Measurements from ENCODE around the gene AUTS2.

The AUTS2 gene

DNA sequence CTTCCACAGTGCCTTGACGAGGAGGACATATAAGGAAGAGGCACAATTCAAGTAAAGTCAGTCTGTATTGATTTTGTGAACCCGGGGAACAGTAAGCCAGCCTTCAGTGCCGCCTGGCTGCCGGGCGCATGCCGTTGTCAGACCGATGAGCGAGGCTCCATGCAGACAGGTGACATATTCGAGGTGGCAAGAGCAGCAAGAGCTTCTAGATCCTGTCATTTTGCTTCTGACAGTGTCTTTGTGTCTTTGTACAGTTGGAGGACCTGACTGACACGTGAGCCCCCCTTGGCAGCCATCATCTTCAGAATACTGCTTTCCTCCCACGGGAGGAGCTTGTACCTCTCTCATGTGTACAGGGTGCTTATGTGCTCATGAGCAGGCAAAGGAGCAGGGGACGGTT is 1146.2 kb downstream of the AUTS2 start:
- DNase-seq, result no peak

DNA sequence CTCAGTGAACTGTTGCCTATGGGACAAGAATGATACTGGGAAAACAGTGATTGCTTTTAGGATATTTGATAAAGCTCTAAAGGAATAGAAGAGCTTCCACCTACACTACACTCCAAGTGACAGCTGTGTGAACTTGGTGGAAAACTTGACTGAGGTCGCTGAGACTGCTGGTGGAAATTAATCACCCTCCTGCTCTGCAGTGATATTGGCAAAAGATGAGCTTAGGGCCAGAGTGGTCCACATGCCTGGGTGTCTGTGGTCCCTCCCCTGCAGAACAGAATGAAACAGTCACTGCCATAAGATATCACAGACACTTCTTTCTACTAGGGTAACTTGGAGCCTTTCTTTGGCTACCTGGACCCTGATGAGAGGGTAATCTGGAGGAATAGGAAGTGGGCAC is 1151.6 kb downstream of the AUTS2 start:
- no peak for DNase-seq

DNA sequence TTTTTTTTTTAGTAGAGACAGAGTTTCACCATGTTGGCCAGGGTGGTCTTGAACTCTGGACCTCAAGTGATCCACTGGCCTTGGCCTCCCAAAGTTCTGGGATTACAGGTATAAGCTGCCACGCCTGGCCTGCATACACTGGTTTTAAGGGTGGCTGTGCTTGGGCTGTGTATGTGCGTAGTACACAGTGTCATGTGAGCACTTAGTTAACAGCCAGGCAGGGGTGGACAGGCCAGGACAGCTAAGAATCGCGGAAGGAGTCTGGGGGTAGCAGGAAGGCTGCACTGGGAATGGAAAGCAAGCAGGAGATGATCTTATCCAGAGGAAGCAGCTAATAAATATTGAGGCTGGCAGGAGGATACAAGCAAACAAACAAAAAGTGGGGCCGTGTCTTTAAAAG is 1153.6 kb downstream of the AUTS2 start:
- no peak for DNase-seq

DNA sequence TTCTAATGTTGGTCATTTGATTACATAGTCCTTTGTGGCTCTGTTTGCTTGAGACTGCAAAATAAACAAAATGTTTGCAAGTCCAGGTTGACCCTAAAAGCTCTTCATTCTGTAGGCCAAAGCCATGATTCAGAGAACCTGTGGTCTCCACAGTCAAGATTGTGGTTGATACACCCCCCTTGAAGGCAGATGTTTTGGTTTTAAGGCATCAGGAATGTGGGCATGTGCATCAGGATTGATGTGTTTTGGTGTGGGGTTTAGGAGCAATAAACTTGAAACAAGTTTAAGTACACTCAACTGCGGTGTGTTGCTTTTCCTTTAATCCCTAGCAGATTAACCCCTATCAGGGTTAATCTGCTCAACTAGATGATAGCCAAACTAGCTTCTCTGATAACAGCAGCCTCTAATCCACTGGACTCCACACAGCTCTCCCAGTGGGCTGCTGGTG is 1154.5 kb downstream of the AUTS2 start:
- DNase-seq, result no peak

DNA sequence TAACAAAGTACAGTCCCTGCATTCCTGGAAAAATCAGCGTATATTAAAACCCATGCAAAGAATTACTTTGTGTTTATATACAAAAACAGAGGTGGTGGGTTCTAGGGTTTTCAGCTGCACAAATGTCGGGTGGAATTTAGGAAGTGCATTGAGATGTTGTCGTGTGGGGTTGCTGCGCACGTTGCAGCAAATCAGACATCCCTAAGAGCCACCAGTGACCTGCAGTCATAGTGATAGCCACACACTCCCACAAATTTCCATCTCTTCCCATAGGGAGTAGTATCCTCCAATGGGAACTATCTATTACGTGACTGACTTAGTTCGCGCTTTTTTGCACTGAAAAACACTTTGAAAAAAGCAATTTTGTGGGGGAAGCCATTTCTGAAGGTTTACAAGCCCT is 1158.5 kb downstream of the AUTS2 start:
- DNase-seq, result no peak

DNA sequence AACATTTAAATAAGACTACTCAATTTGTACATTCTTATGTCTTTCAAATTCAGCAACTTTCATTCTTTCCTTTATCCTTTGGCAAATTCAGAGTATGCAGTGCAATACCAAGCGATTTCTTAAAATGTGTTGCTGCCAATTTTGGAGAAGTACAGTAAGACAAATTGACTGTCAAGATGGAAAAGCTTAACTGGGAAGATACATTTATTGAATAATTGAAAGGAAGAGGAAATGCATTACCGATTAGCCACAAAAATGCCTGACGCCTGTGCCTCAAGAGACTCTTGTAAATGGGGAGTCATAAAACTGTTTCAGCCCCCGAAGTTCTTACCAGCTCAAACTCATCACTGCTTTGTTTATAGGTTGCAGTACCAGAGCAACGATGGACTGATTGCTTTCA is 1160.4 kb downstream of the AUTS2 start:
- DNase-seq, result no peak

DNA sequence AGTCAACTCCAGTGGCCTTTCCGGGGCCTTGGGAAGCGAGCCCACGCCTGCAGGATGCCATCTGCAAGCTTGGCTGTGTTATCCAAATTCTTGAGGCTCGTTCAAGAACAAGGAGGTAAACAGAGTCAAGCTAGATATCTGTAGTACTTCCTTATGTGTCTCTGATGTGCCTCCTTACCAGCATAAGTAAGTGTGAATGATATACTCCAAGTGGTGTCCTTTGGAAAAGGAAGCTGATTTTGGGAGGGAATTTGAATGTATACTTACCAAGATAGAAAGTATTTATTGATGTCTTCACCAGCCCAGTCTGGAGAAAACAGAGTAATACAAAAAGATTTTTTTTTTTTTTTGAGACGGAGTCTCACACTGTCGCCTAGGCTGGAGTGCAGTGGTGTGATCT is 1161.4 kb downstream of the AUTS2 start:
- no peak for DNase-seq

DNA sequence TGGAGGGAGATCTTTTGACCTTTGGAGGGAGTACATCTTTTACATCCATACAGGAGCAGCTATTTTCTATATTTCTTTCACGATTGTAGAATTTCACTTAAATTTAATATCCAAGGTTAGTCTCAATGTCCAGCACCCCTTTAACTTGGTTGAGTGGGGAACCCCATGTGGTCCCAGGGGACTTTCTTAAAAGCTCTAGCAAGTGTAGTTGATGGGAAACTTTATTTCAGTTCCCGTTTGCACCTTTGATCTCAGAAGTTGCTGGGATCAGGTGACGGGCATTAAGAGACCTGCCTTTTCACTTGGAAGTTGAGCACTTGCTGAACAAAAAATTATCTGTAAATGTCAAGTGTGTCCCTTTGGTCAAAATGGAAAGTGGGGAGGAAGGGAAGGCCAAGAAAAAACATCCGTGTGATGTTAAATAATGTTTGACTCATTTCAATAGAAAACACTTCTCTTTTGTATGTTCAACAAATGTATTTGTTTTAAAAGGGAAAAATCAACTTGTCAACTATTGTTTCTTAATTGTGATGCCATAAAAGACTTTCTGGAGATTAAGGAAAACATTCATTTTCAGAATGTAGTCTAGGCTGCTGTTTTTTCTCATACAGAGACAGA is 1163.5 kb downstream of the AUTS2 start:
- no peak for DNase-seq

DNA sequence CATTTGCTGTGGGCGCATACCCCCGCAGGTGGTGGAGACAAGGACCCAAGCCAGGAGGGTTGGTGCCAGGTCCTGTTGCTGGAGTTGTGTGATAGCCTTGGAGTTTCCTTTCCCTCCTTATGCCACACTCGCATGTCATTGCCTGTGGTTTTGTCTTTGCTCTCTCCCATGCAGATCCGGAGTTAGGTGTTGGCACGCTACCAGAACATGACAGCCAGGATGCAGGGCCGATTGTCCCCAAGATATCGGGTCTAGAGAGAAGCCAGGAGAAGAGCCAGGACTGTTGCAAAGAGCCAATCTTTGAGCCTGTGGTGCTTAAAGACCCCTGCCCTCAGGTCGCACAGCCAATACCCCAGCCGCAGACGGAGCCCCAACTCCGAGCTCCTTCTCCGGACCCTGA is 1164.4 kb downstream of the AUTS2 start:
- DNase-seq, result no peak

DNA sequence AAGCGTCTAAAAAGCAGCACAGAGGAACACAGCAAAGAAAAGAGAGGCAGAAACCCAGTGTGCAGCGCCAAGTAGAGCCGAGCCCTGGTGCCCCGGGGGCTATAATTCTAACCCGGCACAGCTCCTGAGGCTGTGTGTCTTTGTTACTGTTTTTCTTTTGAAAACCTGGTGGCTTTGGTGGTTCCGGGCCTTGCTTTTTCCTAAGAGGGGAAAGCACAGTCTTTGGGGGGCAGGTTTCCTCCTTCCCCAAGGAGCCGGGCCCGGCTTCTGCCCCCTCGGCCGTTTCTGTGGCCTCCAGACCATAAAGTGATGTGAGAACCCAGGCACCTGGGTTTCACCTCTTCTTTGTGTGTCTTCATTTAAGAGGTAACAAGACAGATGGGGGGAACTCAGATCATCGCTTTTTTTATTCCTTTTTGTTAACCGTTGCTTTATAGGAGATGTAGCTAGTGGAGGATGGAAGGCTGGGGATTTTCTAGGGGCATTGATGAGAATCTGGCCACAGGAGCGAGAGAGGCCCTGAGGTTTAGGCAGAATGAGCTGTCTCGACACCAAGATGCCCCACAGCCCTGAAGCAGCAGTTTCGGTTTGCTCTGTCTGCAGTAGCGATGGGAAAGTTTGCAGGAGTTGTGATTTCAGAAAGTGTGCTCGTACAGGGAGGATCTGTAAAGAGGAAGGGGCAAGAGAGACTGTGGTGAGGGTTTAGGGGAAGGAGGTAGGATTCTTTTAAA is 1165.9 kb downstream of the AUTS2 start:
- DNase-seq, result peak in 27 of 58 donors; percentile 3 to 74 (median 27)

DNA sequence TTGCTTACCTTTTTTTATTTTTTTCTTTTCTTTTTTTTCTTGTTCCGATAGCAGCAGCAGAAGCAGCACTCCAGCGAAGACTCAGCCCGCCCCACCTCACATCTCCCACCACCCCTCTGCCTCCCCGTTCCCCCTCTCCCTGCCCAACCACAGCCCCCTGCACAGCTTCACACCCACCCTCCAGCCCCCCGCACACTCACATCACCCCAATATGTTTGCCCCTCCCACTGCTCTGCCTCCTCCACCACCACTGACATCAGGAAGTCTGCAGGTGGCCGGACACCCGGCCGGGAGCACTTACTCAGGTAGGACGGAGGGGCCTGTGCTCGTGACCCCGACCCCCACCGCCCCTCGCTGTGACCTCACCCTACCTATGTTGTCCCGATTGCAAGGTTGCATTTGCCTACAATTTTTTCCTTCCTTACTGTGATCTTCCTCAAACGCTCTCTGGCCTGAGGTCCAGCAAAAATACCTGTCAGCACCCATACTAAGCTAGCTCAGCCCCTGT is 1166.5 kb downstream of the AUTS2 start:
- DNase-seq, result no peak

DNA sequence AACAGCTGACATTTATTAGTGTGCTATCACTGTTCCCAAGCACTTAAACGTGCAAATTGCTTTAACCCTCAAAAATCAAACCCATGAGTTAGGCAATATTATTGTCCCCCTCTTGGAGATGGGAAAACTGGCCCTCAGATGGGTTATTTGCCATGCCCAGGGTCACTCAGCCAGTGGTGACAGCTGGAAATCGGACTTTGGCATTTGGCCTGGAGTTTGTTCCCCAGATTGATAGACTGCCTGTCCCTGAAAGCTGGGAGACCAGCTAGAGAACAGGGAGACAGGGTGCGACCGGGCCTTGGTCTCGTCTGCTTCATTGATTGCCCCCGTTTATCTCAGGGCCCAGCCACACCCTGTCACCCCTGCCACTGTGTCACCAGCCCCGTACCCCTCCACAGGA is 1167.4 kb downstream of the AUTS2 start:
- DNase-seq, result no peak

DNA sequence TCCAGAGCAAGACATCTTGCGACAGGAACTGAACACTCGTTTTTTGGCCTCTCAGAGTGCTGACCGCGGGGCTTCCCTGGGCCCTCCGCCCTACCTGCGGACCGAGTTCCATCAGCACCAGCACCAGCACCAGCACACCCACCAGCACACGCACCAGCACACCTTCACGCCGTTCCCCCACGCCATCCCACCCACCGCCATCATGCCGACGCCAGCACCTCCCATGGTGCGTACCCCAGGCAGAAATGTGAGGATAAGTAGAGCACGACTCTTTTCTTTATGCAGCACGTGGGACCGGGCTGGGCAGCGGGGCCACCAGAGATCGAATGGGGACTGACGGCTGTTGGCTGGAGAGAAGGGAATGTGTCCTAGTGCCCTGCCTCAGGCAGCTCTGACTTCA is 1167.8 kb downstream of the AUTS2 start:
- no peak for DNase-seq

DNA sequence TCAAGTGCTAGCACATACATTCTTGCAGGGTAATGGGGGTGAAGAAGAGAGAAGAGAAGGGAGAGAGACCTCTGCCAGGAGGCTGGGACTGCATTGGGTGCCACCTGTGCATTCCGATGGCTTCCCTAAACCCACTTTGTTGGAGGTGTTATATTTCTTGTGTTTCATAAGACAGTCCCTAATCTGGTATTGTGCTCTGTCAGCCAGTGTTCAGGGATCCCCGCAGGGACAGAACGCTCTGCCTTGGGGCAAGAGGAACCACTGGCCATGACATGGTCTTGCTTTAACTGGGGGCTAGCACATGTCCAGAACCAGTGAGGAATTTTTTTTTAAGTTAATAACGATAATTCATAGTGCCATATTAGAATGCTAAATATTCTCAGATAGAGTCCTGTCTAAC is 1168.4 kb downstream of the AUTS2 start:
- DNase-seq, result no peak

DNA sequence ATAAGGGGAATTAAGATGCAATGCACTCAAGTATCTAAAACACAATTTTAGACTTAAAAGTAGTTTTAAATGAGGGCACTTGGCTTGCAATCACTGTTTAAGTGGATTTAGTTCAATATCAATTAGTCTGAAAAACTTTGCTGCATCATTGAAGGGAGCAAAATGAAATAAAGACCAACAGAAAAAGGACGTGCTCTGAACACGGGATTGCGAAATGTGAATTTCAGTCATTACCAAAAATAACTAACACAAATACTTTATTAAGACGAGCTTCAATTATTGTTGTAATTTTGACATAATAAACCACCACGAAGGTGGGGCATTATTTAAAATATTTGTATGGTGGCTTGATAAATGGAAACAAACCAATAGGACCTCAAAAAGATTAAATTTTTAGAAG is 1171.9 kb downstream of the AUTS2 start:
- no peak for DNase-seq

DNA sequence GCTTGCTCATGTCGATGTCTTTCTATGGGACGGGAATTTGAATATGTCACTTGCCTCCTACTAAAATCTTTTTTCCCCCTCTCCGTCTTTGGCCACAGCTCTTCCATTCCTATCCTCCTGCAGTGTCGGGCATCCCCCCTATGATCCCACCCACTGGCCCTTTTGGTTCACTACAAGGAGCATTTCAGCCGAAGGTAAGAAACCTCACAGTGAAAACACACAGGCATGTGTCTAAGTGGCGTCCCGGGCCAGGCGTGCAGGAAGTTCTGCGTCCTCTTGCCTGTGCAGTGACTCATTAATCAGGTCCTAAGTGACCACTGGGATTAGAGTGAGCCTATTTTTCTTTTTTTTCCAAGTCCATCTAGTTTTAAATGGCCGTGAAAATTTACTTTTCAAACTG is 1173.2 kb downstream of the AUTS2 start:
- DNase-seq, result peak in 1 of 58 donors; percentile 13

DNA sequence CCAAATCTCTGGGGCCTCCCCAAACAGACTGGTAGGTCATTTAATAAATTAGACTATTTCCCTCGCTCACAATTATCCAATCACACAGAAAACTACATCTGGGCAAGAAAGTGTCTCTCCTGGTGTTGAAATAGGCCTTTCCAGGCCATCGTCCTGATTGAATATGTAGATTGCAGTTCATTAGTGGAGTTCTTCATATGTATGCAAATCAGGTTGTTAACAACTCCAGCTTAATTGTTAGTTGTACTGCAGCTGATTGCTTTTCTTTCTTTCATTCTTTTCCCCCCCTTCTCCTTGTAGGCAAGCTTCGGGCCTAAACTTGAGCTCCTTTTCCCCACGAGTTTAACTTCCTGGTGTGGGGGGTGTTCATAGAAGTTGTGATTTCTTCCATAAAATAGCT is 1174.6 kb downstream of the AUTS2 start:
- DNase-seq, result peak in 3 of 58 donors; percentile 12 to 24 (median 19)

DNA sequence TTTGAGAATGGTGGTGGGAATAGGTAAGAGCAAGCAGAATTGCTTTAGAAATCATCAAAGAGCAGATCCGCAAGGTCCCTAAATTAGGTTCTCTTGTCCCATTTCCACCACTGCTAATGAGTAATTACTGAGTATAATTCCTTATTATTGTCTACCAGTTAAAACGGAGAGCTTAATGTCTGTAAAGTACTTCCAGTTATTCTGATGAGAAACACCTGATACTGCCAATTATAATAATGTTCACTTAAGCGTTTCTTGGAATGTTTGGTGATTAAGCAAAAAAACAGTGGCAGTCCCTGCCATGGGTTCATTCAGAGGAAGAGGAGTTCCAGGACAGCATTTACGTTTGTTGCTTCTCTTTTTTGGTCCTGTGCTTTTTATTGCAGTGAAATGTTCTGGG is 1175.1 kb downstream of the AUTS2 start:
- no peak for DNase-seq

DNA sequence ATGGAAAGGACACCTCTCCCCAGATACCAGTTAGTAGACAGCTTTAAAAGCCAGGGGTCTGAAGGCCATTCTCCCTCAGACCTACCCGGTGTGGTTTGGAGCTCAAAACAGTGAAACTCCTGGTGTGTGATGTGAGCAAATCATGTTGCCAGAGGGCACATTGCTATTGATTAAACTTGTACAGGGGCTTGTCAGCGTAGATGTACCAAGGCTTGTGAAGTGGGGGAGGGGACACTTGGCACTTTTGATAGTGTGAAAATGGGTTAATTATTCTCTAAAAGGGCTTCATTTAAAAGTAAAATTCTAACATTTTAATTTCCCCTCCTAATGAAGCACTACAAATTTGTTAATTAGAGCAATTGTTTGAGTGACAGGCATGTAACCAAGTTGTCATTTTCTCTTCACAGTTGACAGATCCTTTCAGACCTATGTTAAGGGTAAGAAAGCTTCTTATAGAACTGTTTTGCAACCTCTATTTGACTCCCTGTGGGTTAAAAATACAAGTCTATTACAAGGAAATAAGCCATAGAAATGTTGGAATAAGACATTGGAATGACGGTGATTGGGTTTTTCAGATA is 1176.8 kb downstream of the AUTS2 start:
- no peak for DNase-seq

DNA sequence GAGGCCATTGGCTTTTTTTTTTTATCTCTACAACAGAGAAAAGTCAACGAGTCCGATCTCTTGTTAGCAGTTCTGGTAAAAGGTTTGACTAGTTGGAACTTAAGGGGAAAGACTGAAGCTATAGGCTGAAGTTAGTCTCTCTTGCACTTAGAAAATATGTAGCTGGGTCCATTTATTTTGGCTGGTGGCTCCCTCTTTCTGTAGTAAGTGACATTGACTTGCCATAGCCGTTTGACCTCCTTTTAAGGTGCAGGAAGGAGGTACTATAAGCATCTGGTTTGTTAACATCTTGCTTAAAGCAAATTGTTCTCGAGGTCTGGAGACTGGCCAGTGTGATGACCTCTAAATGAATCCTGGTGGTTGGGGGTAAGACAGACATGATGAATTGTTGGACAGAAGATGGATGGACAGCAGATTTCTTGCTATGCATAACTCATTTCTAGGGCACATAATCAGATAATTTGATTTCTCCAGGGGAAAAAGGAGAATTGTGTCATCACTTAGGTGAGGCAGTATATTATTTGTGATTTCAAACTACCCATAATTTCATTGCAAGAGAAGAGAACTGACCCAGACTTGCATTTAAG is 1177.4 kb downstream of the AUTS2 start:
- DNase-seq, result no peak

DNA sequence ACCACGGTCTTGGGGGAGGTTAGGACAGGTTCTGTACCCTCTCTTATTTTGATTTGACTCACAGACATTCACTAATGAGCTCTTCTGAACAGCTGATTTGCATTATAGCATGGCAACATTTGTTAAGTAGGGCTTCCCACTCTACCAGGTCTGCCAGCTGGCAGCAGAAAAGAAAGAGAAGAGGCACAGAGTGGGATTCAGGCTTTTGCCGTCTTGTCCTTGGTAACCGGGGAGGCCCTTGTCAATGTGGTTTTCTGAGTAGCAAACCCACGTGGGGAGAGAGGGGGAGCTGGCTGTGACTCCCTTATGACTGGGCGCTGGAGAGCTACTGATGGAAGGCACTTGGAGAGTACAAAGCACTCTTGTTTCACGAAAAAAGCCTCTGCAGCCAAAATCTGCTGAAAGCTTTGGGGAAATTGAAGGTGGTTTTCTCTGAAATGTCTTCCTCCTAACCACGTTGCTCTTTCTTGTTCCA is 1178.4 kb downstream of the AUTS2 start:
- peak; percentile 12 to 96 (median 77) for DNase-seq

DNA sequence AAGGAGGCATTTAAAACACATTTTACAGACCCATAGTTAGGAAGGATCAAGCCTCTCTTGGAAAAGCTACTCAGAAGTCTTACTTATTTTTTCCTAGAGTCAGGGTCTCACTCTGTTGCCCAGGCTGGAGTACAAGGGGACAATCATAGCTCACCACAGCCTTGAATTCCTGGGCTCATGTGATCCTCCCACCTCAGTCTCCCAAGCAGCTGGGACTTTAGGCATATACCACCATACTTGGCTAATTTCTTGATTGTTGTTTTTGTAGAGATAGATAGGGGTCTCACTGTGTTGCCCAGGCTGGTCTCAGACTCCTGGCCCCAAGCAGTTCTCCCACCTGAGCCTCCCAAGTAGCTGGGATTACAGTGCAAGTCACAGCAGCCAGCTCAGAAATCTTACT is 1179.0 kb downstream of the AUTS2 start:
- DNase-seq, result no peak

Measured in anterior cingulate cortex (tissue), 58 donors.